Stimulated activated CD4-positive, alpha-beta T cell treated with anti-CD3 and anti-CD28 coated beads, Interleukin-1b, Interleukin-23, amount 100 ng/mL, for 4 hours (primary cell): ENCODE measurements around the gene COTL1.
"Not testable (repeated sequence)": the region's sequence is repeated elsewhere in the genome, so short reads cannot be mapped to it uniquely, and the experiment has no call there.

Source experiments
- DNase-seq, 2 donors: peaks; one replicate each; pipeline ENCODE4 v3.0.0-alpha.2; 2020; ENCODE audit warnings: low read depth in 2 of 2

The COTL1 gene

DNA sequence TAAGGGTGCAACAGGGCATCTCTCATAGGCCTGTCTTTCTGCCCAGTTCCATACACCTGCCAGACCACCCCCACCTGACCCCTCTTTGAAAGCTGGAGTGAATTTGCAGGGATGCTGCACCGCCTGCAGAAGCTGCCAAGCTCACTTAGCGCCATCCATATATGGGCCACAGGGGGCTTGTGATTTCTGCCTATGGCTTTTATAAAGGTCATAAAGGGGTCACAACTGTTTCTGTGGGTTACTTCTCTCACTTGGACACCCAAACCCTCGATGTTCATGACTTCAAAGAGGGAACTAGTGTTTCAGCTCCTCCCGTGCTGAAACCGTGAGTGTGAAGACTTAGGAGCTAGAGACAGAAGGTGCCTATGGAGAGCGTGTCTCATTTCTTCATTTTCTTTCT, 89.6 kb downstream of the COTL1 start:
- DNase-seq = no peak

DNA sequence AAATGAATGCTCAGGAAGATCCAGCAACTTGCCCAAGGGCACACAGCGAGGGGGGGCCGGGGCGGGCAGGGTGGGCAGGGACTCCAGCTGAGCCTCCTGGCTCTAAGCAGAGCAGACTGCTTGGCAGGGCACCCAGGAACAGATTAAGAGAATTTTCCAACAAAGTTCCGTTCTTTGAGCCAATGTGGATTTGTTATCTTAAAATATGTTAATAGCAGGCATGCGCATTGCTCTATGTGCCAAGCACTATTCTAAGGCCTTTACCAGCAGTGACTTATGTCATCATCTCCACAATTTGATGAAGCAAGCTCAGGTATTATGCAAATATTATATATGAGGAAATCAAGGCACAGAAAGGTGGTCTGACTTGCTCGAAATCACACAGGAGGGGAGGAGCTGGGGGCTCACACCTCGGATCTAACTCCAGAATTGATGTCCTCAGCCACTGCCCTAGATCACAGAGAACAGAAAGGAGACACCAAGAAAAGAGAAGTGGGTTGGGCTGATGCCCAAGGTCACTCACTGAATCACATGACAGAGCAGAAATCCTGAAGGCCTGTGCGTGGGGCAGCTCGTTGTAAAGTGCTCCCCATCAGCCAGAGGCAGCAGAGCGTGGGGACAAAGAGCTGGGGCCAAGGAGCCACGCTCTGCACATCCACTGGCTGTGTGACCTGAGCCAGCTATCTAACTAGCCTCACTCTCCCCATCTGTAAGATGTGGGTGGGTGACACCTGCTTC, 90.2 kb downstream of the COTL1 start:
- DNase-seq = no peak

DNA sequence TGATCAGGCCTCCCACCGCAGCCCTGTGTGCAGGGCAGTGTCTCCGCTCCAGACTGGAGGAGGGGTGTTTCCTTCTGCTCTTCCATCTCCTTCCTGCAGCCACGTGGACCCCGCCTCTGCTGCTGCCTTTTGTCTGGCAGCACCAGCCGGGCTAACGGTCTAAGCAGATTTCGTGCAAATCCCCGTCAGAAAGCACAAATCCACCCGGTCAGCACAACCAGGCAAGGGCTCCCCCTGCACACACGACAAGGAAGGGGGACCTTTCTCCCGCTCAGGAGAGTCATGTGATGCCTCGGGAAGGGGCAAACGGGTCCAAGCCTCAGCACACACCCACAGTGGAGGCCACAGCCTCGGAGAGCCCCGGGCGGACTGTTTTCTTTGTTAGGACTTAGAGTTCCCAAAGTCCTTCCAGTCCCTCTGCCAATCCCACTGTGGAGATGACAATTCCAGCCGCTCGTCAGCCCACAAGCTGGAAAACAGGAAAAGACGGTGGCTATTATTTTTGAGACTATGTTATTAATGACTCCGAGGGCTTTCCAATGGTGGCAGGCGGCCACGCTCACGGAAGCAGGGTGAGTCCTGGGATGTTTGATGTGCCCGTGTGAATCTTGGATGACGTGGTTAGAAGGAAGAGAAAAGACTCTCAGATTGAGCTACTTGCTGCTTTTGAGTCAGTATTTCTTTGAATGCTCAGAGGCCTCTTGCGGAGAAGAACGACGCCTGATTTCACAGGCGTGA, 90.9 kb downstream of the COTL1 start:
- DNase-seq = no peak

DNA sequence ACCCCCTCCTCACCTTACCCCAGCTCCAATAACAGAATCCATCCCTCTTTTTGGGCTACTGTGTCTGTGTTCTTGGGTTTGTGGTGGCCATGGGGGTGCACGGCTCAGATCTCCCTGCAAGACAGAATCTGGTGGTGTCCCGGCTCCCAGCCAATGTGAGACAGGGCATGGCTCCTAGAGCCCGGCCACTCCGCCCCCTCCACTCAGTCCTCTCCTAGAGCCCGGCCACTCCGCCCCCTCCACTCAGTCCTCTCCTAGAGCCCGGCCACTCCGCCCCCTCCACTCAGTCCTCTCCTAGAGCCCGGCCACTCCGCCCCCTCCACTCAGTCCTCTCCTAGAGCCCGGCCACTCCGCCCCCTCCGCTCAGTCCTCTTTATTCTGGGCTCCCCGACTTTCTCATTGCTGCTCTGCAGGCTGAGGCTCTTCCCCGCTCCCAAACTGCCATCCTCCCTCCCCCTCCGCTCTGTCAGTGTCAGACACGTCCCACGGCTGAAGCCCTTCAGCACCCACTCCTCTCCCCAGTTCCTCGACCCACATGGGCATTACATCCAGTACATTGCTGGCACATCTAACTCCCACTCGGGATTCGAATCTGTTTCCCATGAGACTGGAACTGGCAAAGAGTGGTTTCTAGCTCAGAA, 92.8 kb downstream of the COTL1 start:
- DNase-seq = not testable (repeated sequence)

DNA sequence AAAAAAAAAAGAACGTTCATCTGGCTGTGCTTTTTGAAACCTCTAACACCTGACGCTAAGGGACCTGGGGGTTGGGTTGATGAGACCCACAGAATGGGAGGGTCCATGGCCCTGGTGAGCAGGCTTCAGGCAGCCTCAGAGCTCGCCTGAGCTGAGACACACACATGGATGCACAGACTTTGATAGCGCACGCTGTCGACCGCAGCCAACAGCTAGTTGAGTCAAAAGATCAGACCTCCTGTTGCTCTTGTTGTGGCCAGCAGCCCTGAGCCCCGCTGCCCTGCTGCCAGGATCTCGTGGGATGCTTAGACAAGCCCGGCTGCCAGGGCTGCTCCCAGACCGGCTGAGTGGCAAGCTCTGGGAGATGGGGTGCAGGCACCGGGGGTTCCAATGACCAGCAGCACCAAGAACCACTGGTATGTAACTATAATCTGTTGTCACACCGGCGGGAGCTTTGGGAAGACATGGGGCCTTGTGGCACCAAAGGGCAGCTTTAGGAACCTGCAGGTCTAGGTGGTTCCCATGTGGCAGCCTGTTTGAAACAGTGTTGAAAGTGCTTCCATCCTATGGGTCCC, 93.4 kb downstream of the COTL1 start:
- no peak for DNase-seq

DNA sequence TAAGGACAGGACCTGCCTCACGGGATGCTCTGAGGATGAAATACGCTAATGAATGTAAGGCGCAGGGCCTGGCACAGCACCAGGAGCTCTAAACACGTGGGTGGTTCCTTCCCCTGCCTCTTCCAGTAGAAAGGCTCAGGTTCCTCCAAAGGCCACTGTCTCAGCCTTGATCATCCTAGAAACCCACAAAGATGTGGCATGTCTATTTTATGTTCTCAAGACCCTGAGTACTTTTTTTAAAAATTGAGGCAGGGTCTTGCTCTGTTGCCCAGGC, 96.4 kb downstream of the COTL1 start:
- DNase-seq = no peak

DNA sequence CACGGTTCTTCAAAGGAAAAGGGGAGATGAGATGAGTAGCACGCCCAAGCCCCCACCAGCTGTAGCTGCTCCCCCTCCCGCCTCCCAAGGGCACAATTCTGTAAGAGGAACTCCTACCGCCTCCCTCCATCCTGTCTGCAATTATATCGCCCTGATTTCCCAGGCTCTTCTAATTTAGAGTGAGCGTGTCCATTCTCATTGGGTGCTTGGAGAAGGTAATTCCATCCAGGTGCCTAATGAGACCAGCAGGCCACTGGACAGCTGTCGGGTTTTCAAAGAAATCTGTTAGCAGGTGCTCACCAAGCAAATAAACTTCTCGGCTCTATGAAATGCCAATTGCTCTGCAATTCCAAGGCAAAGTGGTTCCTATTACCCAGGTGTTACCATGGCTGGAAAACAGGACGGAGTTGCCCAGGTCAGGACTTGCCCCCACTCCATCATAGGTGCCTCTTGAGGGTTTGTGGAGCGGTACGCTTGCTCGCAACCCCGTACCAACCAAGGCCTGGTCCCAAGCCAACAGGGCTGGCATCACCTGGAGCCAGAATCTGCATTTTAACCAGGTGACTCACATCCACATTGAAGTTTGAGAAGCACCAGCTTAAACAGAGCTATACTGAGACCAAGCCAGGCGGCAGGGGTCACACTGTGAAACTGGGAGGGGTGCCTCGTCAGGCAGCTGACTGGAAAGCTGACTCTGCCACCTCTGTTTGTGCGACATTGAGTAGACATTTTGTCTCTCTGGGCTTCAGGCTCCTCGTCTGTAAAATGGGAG, 97.0 kb downstream of the COTL1 start:
- DNase-seq = no peak

DNA sequence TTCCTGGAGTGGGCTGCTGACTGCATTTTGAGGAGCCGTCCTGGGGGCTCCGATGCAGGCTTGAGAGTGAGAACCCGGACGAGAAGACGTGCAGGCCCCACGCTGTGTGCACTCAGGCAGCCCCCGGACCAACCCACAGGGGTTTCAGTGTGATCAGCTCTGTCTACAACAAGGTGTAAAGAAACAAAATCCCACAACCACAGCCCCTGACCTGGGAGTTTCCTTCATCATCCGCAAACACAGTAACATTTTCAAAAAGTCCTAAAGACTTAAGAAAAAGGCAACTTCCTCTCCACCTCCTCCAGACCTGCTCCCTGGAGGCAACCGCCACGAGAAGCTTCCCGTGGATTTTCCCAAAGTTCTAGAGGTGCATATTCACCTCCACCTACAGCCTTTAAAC, 98.0 kb downstream of the COTL1 start:
- no peak for DNase-seq

DNA sequence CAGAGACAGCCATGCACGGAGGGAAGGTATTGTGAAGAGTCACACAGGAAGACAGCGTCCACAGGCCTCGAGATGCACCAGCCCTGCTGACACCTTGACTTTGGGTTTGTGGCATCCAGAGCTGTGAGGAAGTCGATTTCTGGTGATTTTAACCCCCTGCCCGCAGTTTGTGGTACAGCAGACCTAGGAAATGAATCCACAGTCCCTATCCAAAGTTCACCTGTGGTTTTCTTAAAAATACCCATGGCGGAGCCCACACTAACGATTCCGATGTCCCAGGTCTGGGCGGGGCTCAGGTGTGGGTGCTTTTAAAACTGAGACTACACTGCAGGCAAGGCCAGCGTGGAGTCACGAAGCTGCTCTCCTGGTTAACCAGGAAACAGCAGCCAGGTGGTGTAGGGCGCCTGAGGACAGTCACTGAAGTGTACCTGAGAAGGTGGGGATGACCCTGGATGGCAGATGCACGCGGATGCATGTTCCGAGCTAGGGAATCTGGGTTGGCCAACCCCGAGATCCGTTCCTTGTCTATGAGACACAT, 99.0 kb downstream of the COTL1 start:
- peak in 1 of 2 donors; percentile 28 for DNase-seq

DNA sequence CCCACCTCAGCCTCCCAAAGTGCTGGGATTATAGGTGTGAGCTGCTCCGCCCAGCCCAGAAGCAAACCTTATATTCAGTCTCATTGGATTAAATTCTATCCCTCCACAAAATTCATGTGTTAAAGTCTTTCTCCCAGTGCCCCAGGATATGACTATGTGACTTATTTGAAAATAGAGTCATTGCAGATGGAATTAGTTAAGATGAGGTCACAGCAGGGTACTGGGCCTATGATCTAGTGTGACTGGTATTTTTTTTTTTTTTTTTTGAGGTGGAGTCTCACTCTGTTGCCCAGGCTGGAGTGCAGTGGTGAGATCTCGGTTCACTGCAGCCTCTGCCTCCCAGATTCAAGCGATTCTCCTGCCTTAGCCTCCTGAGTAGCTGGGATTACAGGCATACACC, 99.7 kb downstream of the COTL1 start:
- not testable (repeated sequence) for DNase-seq

DNA sequence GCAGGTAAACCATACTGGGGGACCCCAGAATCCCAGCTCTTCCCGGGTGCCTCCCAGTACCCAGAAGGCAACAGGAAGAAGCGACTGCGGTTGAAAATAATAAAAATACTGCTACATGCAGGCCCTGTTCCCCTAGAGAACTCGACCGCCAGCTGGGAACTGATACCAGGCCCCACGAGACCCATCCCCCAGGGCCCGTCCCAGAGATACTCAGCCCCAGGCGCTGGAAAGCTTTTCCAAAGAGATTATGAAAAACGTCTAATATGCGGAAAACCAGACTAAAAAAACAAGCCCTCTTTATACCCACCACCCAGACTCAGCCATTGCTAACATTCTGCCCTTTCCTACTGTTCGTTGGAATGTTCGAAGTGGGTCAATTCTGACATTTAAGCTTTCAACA, 100.5 kb downstream of the COTL1 start:
- DNase-seq = no peak
